Measurements from ENCODE around the gene C2CD4D.

DNA sequence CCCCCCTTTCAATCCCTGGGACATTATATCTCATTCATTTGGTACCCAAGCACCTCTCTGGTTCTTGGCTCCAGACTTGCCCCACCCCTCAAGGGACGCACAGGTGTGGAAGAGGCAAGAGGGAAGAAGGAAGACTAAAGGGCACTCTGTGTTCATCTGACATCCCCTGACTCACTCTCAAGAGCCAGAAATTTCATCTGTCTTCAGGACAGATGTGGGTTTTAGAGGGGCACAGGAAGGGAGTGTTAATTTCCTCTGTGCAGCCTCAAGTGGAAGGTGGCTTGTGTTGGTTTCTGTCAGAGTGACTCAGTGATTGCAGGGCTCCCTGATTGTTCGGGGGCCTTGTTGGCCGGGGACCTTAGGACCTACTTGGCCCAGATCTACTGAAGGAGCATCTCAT lies 2.4 kb downstream of the C2CD4D start:
- no peak for TF ChIP-seq EZH2 (IDR thresholded peaks at IDR 0.05; ENCODE audit: borderline replicate concordance, low read depth, low read length, severe bottlenecking)
- TF ChIP-seq, protein P1, sequence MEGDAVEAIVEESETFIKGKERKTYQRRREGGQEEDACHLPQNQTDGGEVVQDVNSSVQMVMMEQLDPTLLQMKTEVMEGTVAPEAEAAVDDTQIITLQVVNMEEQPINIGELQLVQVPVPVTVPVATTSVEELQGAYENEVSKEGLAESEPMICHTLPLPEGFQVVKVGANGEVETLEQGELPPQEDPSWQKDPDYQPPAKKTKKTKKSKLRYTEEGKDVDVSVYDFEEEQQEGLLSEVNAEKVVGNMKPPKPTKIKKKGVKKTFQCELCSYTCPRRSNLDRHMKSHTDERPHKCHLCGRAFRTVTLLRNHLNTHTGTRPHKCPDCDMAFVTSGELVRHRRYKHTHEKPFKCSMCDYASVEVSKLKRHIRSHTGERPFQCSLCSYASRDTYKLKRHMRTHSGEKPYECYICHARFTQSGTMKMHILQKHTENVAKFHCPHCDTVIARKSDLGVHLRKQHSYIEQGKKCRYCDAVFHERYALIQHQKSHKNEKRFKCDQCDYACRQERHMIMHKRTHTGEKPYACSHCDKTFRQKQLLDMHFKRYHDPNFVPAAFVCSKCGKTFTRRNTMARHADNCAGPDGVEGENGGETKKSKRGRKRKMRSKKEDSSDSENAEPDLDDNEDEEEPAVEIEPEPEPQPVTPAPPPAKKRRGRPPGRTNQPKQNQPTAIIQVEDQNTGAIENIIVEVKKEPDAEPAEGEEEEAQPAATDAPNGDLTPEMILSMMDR (IDR thresholded peaks at IDR 0.05; ENCODE audit: borderline replicate concordance, extremely low read depth, low read length, poor library complexity, severe bottlenecking) = no peak

All from DND-41 (cell line).